Measurements from ENCODE around the gene LIX1L.

- TF ChIP-seq CTCF (conservative IDR thresholded peaks at IDR 0.05 in 1 of 2, IDR thresholded peaks at IDR 0.05 in 1 of 2; ENCODE audit: low read depth in 1 of 2, low read length in 2 of 2) (no peak), EZH2 (IDR thresholded peaks at IDR 0.05; ENCODE audit: low read length, missing control alignments) (no peak)
Observed at GRCh38 chr1:145992502-145992936, 34.7 kb upstream of the LIX1L start.
